Measurements from ENCODE around the gene WDFY2. TPM values are rescaled to one million over a fixed set of nuclear protein-coding genes. Genes with fewer than 3 reads are reported as not detected.

Gene WDFY2
- total and polyA plus RNA-seq, 2 of the 8 experiments (the other 6 are each of a cell fraction or from before 2014, with no cell fraction given), result 13.9 to 29.0 TPM

DNA sequence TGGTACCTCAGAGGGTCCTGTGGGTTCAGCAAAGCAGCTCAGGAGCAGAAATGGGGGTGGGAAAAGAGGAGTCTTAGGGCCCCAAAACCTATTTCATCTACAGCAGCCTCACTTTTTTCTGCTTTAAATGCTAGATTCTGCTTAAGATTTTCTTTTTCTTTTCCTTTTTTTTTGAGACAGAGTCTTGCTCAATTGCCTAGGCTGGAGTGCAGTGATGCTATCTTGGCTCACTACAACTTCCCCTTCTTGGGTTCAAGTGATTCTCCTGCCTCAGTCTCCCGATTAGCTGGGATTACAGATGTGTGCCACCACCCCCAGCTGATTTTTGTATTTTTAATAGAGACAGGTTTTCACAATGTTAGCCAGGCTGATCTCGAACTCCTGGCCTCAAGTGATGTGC is 30.7 kb upstream of the WDFY2 start:
- H3K14ac ChIP-seq (ENCODE audit: insufficient read length), result no peak overlapping the region
- H2BK15ac ChIP-seq (ENCODE audit: low read length), result no peak overlapping the region
- no peak overlapping the region for H3K9ac ChIP-seq (replicated peaks in 1 of 4; ENCODE audit: extremely low read depth in 1 of 4, low read depth in 3 of 4, low read length in 3 of 4)
- H3K79me1 ChIP-seq (ENCODE audit: low read depth, low read length), result no peaks in the 10 kb centered on the region
- no peak overlapping the region for H2BK20ac ChIP-seq (ENCODE audit: low read length)
- no peaks in the 10 kb centered on the region for H3K27me3 ChIP-seq (replicated peaks in 1 of 4; ENCODE audit: control insufficient read depth in 3 of 4, extremely low read depth in 1 of 4, insufficient read depth in 3 of 4, low read length in 3 of 4)
- no peak overlapping the region for H2AK5ac ChIP-seq (ENCODE audit: low read depth, low read length)
- FAIRE-seq (no peak), DNase-seq (ENCODE audit: low read depth in 1 of 2, low spot score in 2 of 2) (no peak)
- H2BK12ac ChIP-seq (ENCODE audit: low read depth, low read length), result no peak overlapping the region
- no peaks in the 10 kb centered on the region for H3K79me2 ChIP-seq (ENCODE audit: control insufficient read depth in 1 of 2, insufficient read depth in 2 of 2, low read length in 2 of 2)
- H3K36me3 ChIP-seq (ENCODE audit: control insufficient read depth in 2 of 4, insufficient read depth in 4 of 4, low read length in 3 of 4), result no peaks in the 10 kb centered on the region
- no peak overlapping the region for H3K4me3 ChIP-seq (ENCODE audit: extremely low read depth in 1 of 4, insufficient read depth in 2 of 4, low read depth in 3 of 4, low read length in 4 of 4)
- POLR2A ChIA-PET (ENCODE audit: partially characterized antibody), result interaction anchor here (1.3 kb wide), 1 partner anchor 100 kb away, joined by 3 read pairs; no protein-coding TSS in a partner anchor
- no peak overlapping the region for H2BK5ac ChIP-seq (ENCODE audit: low read depth, low read length)
- H3K4me2 ChIP-seq (ENCODE audit: insufficient read depth in 1 of 2, low read depth in 2 of 2, low read length in 2 of 2), result no peak overlapping the region
- no peak overlapping the region for H2AFZ ChIP-seq (ENCODE audit: low read length)
- H4K20me1 ChIP-seq (replicated peaks in 1 of 2; ENCODE audit: control insufficient read depth in 1 of 2, insufficient read depth in 2 of 2, low read length in 2 of 2), result no peaks in the 10 kb centered on the region
- H4K5ac ChIP-seq (ENCODE audit: insufficient read length, low read depth, low read length), result no peak overlapping the region
- H3K4ac ChIP-seq (replicated peaks; ENCODE audit: insufficient read length, low read depth, low read length), result no peak overlapping the region
- H3K23ac ChIP-seq (ENCODE audit: insufficient read length), result no peak overlapping the region
- no peaks in the 10 kb centered on the region for H3K23me2 ChIP-seq (ENCODE audit: low read depth, low read length)
- CTCF ChIA-PET (ENCODE audit: partially characterized antibody), result interaction anchor here (1.1 to 1.4 kb wide), 2 partner anchors 56 to 213 kb away, joined by 4 to 5 read pairs; no protein-coding TSS in a partner anchor
- H3K27ac ChIP-seq (ENCODE audit: low read depth, low read length), result no peak overlapping the region
- no peak overlapping the region for H3K18ac ChIP-seq (ENCODE audit: extremely low read depth, low read length)
- H4K91ac ChIP-seq (replicated peaks; ENCODE audit: insufficient read length, low read length), result no peak overlapping the region
- WGBS, 2 experiments (ENCODE audit: extremely low coverage in 1 of 2, insufficient coverage in 1 of 2, insufficient read length in 1 of 2, insufficient replicate concordance in 2 of 2, low coverage in 1 of 2, low lambda C conversion rate in 2 of 2, missing lambda C conversion rate in 1 of 2), result 92% methylated on average over 2 of the region's 2 CpGs; no CpG with 5 or more reads in 1 of the 2 experiments
- H3K56ac ChIP-seq (replicated peaks; ENCODE audit: insufficient read length, low read depth, low read length), result no peak overlapping the region
- H4K8ac ChIP-seq (ENCODE audit: extremely low read depth, insufficient read depth, low read length), result no peak overlapping the region
- peaks cover 0 to 6% (median 3%) of the 10 kb centered on the region in 4 experiments; a peak in 3 of 7 replicates for H3K4me1 ChIP-seq (replicated peaks in 1 of 4; ENCODE audit: control insufficient read depth in 3 of 4, insufficient read depth in 4 of 4, low read length in 3 of 4)
- no peaks in the 10 kb centered on the region for H3K9me3 ChIP-seq (ENCODE audit: insufficient read depth in 2 of 2, low read depth in 1 of 2, low read length in 1 of 2)
- no peak overlapping the region for H2BK120ac ChIP-seq (replicated peaks; ENCODE audit: low read depth, low read length)
- TF ChIP-seq SP4 (IDR thresholded peaks at IDR 0.05; ENCODE audit: low read length), result no peak

Measured in H1 (cell line).